Measurements from ENCODE around the gene THOC6. TPM values are rescaled to one million over a fixed set of nuclear protein-coding genes. Genes with fewer than 3 reads are reported as not detected.
"Not testable (repeated sequence)": the region's sequence is repeated elsewhere in the genome, so short reads cannot be mapped to it uniquely, and the experiment has no call there.

THOC6 gene
- total RNA-seq, 1 donor from 2014 or later, result 40.1 TPM

- no peak for TF ChIP-seq CTCF (IDR thresholded peaks at IDR 0.05)
- H3K9me3 Mint-ChIP-seq (ENCODE audit: unreplicated experiment), result no peaks in the 10 kb centered on the region
These were observed 44.7 kb downstream of the THOC6 start for GRCh38 chr16:3068487-3068886.

GRCh38 chr16:3069146-3069545, 45.3 kb downstream of the THOC6 start:
- not testable (repeated sequence) for H3K9me3 Mint-ChIP-seq (ENCODE audit: unreplicated experiment); DNase-seq (ENCODE audit: extremely low spot score, unreplicated experiment); H3K27ac Mint-ChIP-seq (ENCODE audit: unreplicated experiment); H3K36me3 Mint-ChIP-seq (ENCODE audit: unreplicated experiment); H3K4me3 Mint-ChIP-seq (ENCODE audit: unreplicated experiment); H3K4me1 Mint-ChIP-seq (ENCODE audit: unreplicated experiment)
- peaks cover 14% of the 10 kb centered on the region for H3K27me3 Mint-ChIP-seq (ENCODE audit: unreplicated experiment)

More at GRCh38 chr16:3068487-3068886, 44.7 kb downstream of the THOC6 start:
- H3K4me1 Mint-ChIP-seq (ENCODE audit: unreplicated experiment), result peaks cover 7% of the 10 kb centered on the region
- no peak overlapping the region for H3K27ac Mint-ChIP-seq (ENCODE audit: unreplicated experiment)
- peaks cover 8% of the 10 kb centered on the region for H3K27me3 Mint-ChIP-seq (ENCODE audit: unreplicated experiment)
- DNase-seq (ENCODE audit: extremely low spot score, unreplicated experiment), result no peak
- H3K36me3 Mint-ChIP-seq (ENCODE audit: unreplicated experiment), result peaks cover 2% of the 10 kb centered on the region
- H3K4me3 Mint-ChIP-seq (ENCODE audit: unreplicated experiment), result no peak overlapping the region

- no peak for TF ChIP-seq CTCF (IDR thresholded peaks at IDR 0.05)
- DNase-seq (ENCODE audit: extremely low spot score, unreplicated experiment), result no peak
- H3K36me3 Mint-ChIP-seq (ENCODE audit: unreplicated experiment), result peaks cover 2% of the 10 kb centered on the region
- H3K9me3 Mint-ChIP-seq (ENCODE audit: unreplicated experiment), result no peaks in the 10 kb centered on the region
- H3K27me3 Mint-ChIP-seq (ENCODE audit: unreplicated experiment), result peaks cover 26% of the 10 kb centered on the region
- H3K4me1 Mint-ChIP-seq (ENCODE audit: unreplicated experiment), result peaks cover 1% of the 10 kb centered on the region
- no peak overlapping the region for H3K4me3 Mint-ChIP-seq (ENCODE audit: unreplicated experiment)
- H3K27ac Mint-ChIP-seq (ENCODE audit: unreplicated experiment), result no peak overlapping the region
These were observed 46.8 kb downstream of the THOC6 start for GRCh38 chr16:3070608-3071111.

- Mint-ChIP-seq H3K36me3 (ENCODE audit: unreplicated experiment) (peaks cover 2% of the 10 kb centered on the region), H3K4me3 (ENCODE audit: unreplicated experiment) (no peak overlapping the region), H3K4me1 (ENCODE audit: unreplicated experiment) (no peaks in the 10 kb centered on the region), H3K27me3 (ENCODE audit: unreplicated experiment) (peaks cover 33% of the 10 kb centered on the region), H3K9me3 (ENCODE audit: unreplicated experiment) (no peaks in the 10 kb centered on the region), H3K27ac (ENCODE audit: unreplicated experiment) (no peak overlapping the region)
- DNase-seq (ENCODE audit: extremely low spot score, unreplicated experiment), result no peak
- TF ChIP-seq CTCF (IDR thresholded peaks at IDR 0.05), result no peak
These were observed 47.8 kb downstream of the THOC6 start for GRCh38 chr16:3071655-3072054.

- not testable (repeated sequence) for H3K36me3 Mint-ChIP-seq (ENCODE audit: unreplicated experiment); DNase-seq (ENCODE audit: extremely low spot score, unreplicated experiment); H3K27ac Mint-ChIP-seq (ENCODE audit: unreplicated experiment); H3K4me3 Mint-ChIP-seq (ENCODE audit: unreplicated experiment); H3K9me3 Mint-ChIP-seq (ENCODE audit: unreplicated experiment); H3K4me1 Mint-ChIP-seq (ENCODE audit: unreplicated experiment)
- H3K27me3 Mint-ChIP-seq (ENCODE audit: unreplicated experiment), result peaks cover 37% of the 10 kb centered on the region
These were observed 48.3 kb downstream of the THOC6 start for GRCh38 chr16:3072148-3072547.

- not testable (repeated sequence) for H3K4me3 Mint-ChIP-seq (ENCODE audit: unreplicated experiment); H3K4me1 Mint-ChIP-seq (ENCODE audit: unreplicated experiment); H3K27ac Mint-ChIP-seq (ENCODE audit: unreplicated experiment); DNase-seq (ENCODE audit: extremely low spot score, unreplicated experiment); H3K36me3 Mint-ChIP-seq (ENCODE audit: unreplicated experiment); H3K9me3 Mint-ChIP-seq (ENCODE audit: unreplicated experiment)
- H3K27me3 Mint-ChIP-seq (ENCODE audit: unreplicated experiment), result peaks cover 41% of the 10 kb centered on the region
These were observed 48.9 kb downstream of the THOC6 start for GRCh38 chr16:3072576-3073263.
